ENCODE data around the gene LRCOL1. TPM values are rescaled to one million over a fixed set of nuclear protein-coding genes. Genes with fewer than 3 reads are reported as not detected.
A peak's percentile ranks its signal among the peaks of the same experiment; 100 is the strongest.

Gene LRCOL1
- polyA plus RNA-seq, 2 donors, result 0.22 TPM; not detected in 1

DNA sequence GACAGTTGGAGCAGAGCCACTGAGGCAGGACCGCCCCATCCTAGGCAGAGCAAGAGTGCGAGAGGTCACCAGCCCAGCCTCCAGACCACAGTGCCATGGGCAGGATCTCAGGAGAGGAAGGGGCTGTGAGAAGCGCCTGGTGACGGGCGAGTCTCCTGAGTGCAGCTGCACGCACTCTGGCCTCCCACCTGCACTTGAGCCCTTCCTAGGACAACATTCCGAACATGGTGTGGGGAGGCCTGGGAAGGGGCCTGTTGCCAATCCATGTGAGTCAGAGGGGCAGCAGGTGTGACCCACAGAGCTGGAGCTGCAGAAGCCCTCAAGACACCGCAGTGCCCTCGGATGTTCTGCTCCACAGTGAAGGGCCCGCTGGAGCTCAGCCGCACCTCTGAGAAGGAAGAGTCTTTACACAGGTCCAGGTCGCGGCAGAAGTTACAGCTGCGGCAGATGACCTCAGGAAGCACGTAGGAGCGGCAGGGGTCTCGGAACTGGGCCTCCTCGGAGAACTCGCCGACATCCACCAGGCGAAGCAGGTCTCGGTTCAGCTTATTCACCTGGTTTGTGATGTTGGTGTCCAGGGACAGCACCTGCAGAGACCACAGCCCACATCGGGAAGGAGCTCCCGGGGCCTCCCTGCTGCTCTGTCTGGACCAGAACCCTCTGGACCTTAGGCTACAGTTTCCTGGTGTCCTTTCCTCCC, 15.5 kb upstream of the LRCOL1 start:
- 95 to 97% methylated on average over 24 of the region's 24 CpGs for WGBS, 2 donors

DNA sequence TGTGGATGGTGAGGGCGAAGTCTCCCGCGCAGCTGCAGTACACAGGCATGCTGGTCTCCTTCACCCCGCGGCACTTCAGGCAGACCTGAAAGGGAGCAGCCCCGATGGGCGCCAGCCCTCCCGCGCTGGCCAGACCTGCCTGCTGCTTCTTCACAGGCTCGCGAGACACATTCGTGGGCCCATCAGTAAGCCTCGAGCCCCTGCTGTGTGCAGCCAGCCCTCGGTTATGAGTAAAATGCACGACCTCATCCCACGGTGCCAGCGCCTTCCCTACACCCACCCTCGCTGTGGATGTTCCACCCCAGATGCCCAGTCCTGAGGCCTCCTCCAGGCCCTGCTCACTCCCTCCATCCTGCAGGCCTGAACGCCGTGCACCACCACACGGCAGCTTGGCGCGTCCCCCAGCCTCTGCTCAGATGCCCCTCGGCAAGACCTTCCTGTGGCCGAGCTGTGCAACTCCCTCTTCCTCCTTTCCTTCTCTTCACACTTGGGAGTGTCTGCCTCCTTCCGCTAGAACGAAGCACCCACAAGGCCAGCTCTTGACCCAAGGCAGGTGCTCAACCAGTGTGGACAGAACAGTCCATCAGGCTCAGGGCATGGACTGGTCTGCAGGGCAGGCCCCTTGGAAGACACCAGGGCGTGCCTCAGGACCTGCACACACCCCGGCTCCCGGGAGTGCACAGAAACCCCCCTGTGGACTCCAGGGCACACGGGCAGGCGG, 14.7 kb upstream of the LRCOL1 start:
- 91 to 92% methylated on average over 32 of the region's 32 CpGs for WGBS, 2 donors
- peaks cover 8 to 15% of the 10 kb centered on the region in 2 donors for H3K4me1 ChIP-seq (ENCODE audit: control insufficient read depth in 2 of 2, insufficient read depth in 2 of 2, low read length in 1 of 2)
- no peak overlapping the region for H3K4me3 ChIP-seq (ENCODE audit: low read depth in 1 of 2, low read length in 2 of 2)
- H3K9me3 ChIP-seq (ENCODE audit: control insufficient read depth in 2 of 2, insufficient read depth in 1 of 2, low read depth in 1 of 2, low read length in 1 of 2), result no peaks in the 10 kb centered on the region
- peaks cover 0 to under 1% of the 10 kb centered on the region in 2 donors for H3K27me3 ChIP-seq (ENCODE audit: control insufficient read depth in 1 of 2, insufficient read depth in 2 of 2, low read length in 2 of 2)
- peaks cover 0 to 28% of the 10 kb centered on the region in 2 donors for H3K36me3 ChIP-seq (ENCODE audit: control insufficient read depth in 2 of 2, insufficient read depth in 2 of 2, low read length in 1 of 2)
- H3K27ac ChIP-seq (ENCODE audit: low read depth in 2 of 2, low read length in 1 of 2), result no peak overlapping the region

More for the DNA sequence above, 15.5 kb upstream of the LRCOL1 start:
- H3K27me3 ChIP-seq (ENCODE audit: control insufficient read depth in 1 of 2, insufficient read depth in 2 of 2, low read length in 2 of 2), result no peaks in the 10 kb centered on the region
- no peak overlapping the region for H3K27ac ChIP-seq (ENCODE audit: low read depth in 2 of 2, low read length in 1 of 2)
- H3K9me3 ChIP-seq (ENCODE audit: control insufficient read depth in 2 of 2, insufficient read depth in 1 of 2, low read depth in 1 of 2, low read length in 1 of 2), result no peaks in the 10 kb centered on the region
- H3K4me3 ChIP-seq (ENCODE audit: low read depth in 1 of 2, low read length in 2 of 2), result no peak overlapping the region
- peaks cover 8 to 15% of the 10 kb centered on the region in 2 donors for H3K4me1 ChIP-seq (ENCODE audit: control insufficient read depth in 2 of 2, insufficient read depth in 2 of 2, low read length in 1 of 2)
- H3K36me3 ChIP-seq (ENCODE audit: control insufficient read depth in 2 of 2, insufficient read depth in 2 of 2, low read length in 1 of 2), result peaks cover 0 to 31% of the 10 kb centered on the region in 2 donors

DNA sequence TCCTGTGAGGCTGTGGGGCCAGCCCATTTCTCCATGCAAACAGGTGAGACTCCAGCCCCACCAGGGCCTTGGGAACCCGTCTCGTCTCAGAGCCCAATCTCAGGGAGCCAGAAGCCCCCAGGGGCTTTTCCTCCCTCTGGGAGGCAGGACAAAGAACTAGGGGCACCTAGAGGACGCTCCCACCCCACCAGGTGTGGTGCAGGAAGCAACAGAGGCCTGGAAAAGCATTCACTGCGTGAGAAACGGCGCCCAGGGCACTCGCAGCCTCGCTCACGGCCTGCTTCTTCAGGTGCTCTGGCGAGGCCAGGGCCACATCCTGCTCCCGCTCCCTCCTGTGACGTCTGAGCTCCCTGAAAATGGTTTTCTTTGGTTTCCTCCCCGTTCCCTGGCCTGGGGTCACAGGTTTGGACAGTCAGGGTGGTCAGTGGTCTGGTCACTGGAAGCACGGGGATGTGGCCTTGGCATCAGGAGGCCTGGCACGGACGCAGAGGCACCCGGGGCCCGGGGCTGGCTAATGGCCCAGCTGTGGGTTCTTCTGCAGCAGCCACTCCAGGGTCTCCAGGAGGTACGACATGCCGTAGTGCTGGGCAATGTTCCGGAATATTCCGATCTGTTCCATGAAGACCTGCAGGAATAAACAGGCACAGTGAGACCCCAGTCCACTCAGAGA, 13.9 kb upstream of the LRCOL1 start:
- Histone ChIP-seq H3K9me3 (ENCODE audit: control insufficient read depth in 2 of 2, insufficient read depth in 1 of 2, low read depth in 1 of 2, low read length in 1 of 2) (no peaks in the 10 kb centered on the region), H3K4me3 (ENCODE audit: low read depth in 1 of 2, low read length in 2 of 2) (no peak overlapping the region), H3K4me1 (ENCODE audit: control insufficient read depth in 2 of 2, insufficient read depth in 2 of 2, low read length in 1 of 2) (peaks cover 9 to 15% of the 10 kb centered on the region in 2 donors), H3K27me3 (ENCODE audit: control insufficient read depth in 1 of 2, insufficient read depth in 2 of 2, low read length in 2 of 2) (peaks cover 0 to 7% of the 10 kb centered on the region in 2 donors), H3K27ac (ENCODE audit: low read depth in 2 of 2, low read length in 1 of 2) (peak overlapping the region in 1 of 2 donors; percentile 5), H3K36me3 (ENCODE audit: control insufficient read depth in 2 of 2, insufficient read depth in 2 of 2, low read length in 1 of 2) (peaks cover 0 to 26% of the 10 kb centered on the region in 2 donors)
- 93 to 94% methylated on average over 20 to 22 of the region's 22 CpGs for WGBS, 2 donors

GRCh38 chr12:132623072-132623869, 12.9 kb upstream of the LRCOL1 start:
- peaks cover 0 to 21% of the 10 kb centered on the region in 2 donors for H3K36me3 ChIP-seq (ENCODE audit: control insufficient read depth in 2 of 2, insufficient read depth in 2 of 2, low read length in 1 of 2)
- WGBS, 2 donors, result 63 to 71% methylated on average over 25 of the region's 25 CpGs
- H3K4me1 ChIP-seq (ENCODE audit: control insufficient read depth in 2 of 2, insufficient read depth in 2 of 2, low read length in 1 of 2), result peaks cover 14 to 15% of the 10 kb centered on the region in 2 donors
- no peak overlapping the region for H3K4me3 ChIP-seq (ENCODE audit: low read depth in 1 of 2, low read length in 2 of 2)
- peak overlapping the region in 1 of 2 donors; percentile 45 for H3K27ac ChIP-seq (ENCODE audit: low read depth in 2 of 2, low read length in 1 of 2)
- H3K9me3 ChIP-seq (ENCODE audit: control insufficient read depth in 2 of 2, insufficient read depth in 1 of 2, low read depth in 1 of 2, low read length in 1 of 2), result no peaks in the 10 kb centered on the region
- peaks cover 0 to 17% of the 10 kb centered on the region in 2 donors for H3K27me3 ChIP-seq (ENCODE audit: control insufficient read depth in 1 of 2, insufficient read depth in 2 of 2, low read length in 2 of 2)

DNA sequence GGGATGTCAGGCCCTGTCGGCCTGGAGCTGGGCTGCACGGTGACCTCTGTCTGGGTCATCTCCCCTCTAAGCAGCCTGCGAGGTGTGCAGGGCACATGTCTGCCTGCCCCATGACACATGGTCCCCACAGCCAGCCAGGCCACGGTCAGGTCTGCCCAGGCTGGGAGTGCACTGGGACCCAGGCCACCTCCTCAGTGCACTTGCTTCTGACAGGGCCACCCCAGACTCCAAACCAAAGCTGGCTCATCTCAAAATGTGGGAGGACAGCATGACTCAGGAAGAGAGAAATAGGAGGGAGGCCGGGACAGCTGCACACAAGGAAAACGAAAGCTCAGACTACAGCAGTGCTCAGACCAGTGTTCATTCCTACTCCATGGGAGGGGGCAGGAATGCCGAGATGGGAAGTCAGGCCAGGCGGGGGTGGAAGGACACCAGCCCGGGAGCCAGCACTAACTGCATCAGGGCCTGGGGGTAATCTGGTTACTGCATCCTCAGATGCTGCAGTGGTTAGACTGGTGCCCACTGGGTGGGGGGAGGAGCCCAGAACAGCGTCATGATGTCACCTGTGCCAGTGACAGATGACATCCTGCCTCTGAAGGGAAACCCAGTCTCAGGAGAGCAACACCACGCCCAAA, 12.2 kb upstream of the LRCOL1 start:
- Histone ChIP-seq H3K4me3 (ENCODE audit: low read depth in 1 of 2, low read length in 2 of 2) (no peak overlapping the region), H3K4me1 (ENCODE audit: control insufficient read depth in 2 of 2, insufficient read depth in 2 of 2, low read length in 1 of 2) (peaks cover 15% of the 10 kb centered on the region in 2 donors), H3K9me3 (ENCODE audit: control insufficient read depth in 2 of 2, insufficient read depth in 1 of 2, low read depth in 1 of 2, low read length in 1 of 2) (no peaks in the 10 kb centered on the region), H3K27ac (ENCODE audit: low read depth in 2 of 2, low read length in 1 of 2) (peak overlapping the region in 1 of 2 donors; percentile 45), H3K27me3 (ENCODE audit: control insufficient read depth in 1 of 2, insufficient read depth in 2 of 2, low read length in 2 of 2) (peaks cover 0 to 19% of the 10 kb centered on the region in 2 donors), H3K36me3 (ENCODE audit: control insufficient read depth in 2 of 2, insufficient read depth in 2 of 2, low read length in 1 of 2) (peaks cover 0 to 21% of the 10 kb centered on the region in 2 donors)
- WGBS, 2 donors, result 29 to 44% methylated on average over 11 of the region's 11 CpGs

GRCh38 chr12:132621657-132622435, 11.5 kb upstream of the LRCOL1 start:
- Histone ChIP-seq H3K27me3 (ENCODE audit: control insufficient read depth in 1 of 2, insufficient read depth in 2 of 2, low read length in 2 of 2) (peaks cover 0 to 19% of the 10 kb centered on the region in 2 donors), H3K4me1 (ENCODE audit: control insufficient read depth in 2 of 2, insufficient read depth in 2 of 2, low read length in 1 of 2) (peaks cover 15% of the 10 kb centered on the region in 2 donors), H3K27ac (ENCODE audit: low read depth in 2 of 2, low read length in 1 of 2) (no peak overlapping the region), H3K9me3 (ENCODE audit: control insufficient read depth in 2 of 2, insufficient read depth in 1 of 2, low read depth in 1 of 2, low read length in 1 of 2) (peaks cover 0 to 4% of the 10 kb centered on the region in 2 donors), H3K36me3 (ENCODE audit: control insufficient read depth in 2 of 2, insufficient read depth in 2 of 2, low read length in 1 of 2) (peaks cover 0 to 21% of the 10 kb centered on the region in 2 donors), H3K4me3 (ENCODE audit: low read depth in 1 of 2, low read length in 2 of 2) (no peak overlapping the region)
- WGBS, 2 donors, result 70 to 73% methylated on average over 21 of the region's 21 CpGs

DNA sequence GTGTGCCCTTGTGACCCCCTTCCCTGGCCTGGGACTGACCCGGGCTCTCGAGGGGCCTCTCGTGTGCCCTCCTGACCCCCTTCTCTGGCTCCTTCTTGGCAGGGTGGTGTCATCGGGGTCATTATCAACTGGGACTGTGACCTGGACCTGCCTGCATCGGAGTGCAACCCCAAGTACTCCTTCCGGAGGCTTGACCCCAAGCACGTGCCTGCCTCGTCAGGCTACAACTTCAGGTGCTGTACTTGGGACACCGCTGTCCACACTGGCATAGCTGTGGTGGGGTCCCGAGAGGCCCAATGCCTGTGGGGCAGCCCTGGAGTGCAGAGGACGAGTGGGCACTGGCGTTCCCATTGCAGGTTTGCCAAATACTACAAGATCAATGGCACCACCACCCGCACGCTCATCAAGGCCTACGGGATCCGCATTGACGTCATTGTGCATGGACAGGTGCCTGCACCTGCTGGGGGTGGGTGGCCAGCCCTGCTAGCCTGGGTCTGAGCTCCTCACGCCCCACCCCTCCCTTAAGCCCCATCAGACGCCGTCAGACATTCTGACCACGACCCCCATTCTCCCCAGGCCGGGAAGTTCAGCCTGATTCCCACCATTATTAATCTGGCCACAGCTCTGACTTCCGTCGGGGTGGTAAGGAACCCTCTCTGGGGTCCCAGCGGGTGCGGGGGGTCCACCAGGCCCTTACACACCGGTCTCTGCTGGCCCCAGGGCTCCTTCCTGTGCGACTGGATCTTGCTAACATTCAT, 10.7 kb upstream of the LRCOL1 start:
- Histone ChIP-seq H3K36me3 (ENCODE audit: control insufficient read depth in 2 of 2, insufficient read depth in 2 of 2, low read length in 1 of 2) (peaks cover 0 to 20% of the 10 kb centered on the region in 2 donors), H3K27ac (ENCODE audit: low read depth in 2 of 2, low read length in 1 of 2) (no peak overlapping the region), H3K4me1 (ENCODE audit: control insufficient read depth in 2 of 2, insufficient read depth in 2 of 2, low read length in 1 of 2) (peaks cover 15% of the 10 kb centered on the region in 2 donors), H3K27me3 (ENCODE audit: control insufficient read depth in 1 of 2, insufficient read depth in 2 of 2, low read length in 2 of 2) (peaks cover 0 to 19% of the 10 kb centered on the region in 2 donors), H3K9me3 (ENCODE audit: control insufficient read depth in 2 of 2, insufficient read depth in 1 of 2, low read depth in 1 of 2, low read length in 1 of 2) (peaks cover 0 to 7% of the 10 kb centered on the region in 2 donors), H3K4me3 (ENCODE audit: low read depth in 1 of 2, low read length in 2 of 2) (no peak overlapping the region)
- 68 to 71% methylated on average over 27 to 28 of the region's 28 CpGs for WGBS, 2 donors
